HFFc6 (cell line): ENCODE data around the gene FOXD4. TPM values are rescaled to one million over a fixed set of nuclear protein-coding genes. Genes with fewer than 3 reads are reported as not detected.
"Not testable (repeated sequence)": the region's sequence is repeated elsewhere in the genome, so short reads cannot be mapped to it uniquely, and the experiment has no call there.

Experiments
- DNase-seq: peaks from one replicate; pipeline ENCODE4 v3.0.0-alpha.2; 2018
- H3K27ac Mint-ChIP-seq: 2 replicates; pipeline ENCODE4 v1.8.0; 2020; ENCODE audit warnings: mild to moderate bottlenecking, mixed read lengths
- H3K27me3 Mint-ChIP-seq: 2 replicates; pipeline ENCODE4 v1.8.0; 2021; ENCODE audit warnings: mild to moderate bottlenecking, moderate library complexity, mixed read lengths; ENCODE audit not compliant: insufficient read depth
- H3K36me3 Mint-ChIP-seq: 2 replicates; pipeline ENCODE4 v1.8.0; 2021; ENCODE audit warnings: low read depth, mixed read lengths
- H3K4me1 Mint-ChIP-seq: 2 replicates; pipeline ENCODE4 v1.8.0; 2020; ENCODE audit warnings: low read depth, mixed read lengths
- H3K4me3 Mint-ChIP-seq: 2 replicates; pipeline ENCODE4 v1.8.0; 2020; ENCODE audit warnings: mild to moderate bottlenecking, moderate library complexity, mixed read lengths
- H3K9me3 Mint-ChIP-seq: 2 replicates; pipeline ENCODE4 v1.8.0; 2020; ENCODE audit warnings: mild to moderate bottlenecking, mixed read lengths
- total RNA-seq, 6 experiments: library from RNA; stranded (reverse); fragmentation: NEBNext Ultra II Directional; extraction: Animal tissue kit (Norgen Biotek cat#: 25700); gene quantifications; 2 replicates in 1 of 6; 3 replicates in 5 of 6; pipeline ENCODE4 v1.2.3, GENCODE V29; 2021
- TF ChIP-seq, protein P1 (sequence below): fragments of 200-600 bp; sonication (generic); IDR thresholded peaks from 2 replicates; pipeline ENCODE4 v1.5.0; 2021; ENCODE audit warnings: antibody characterized with exemption, mild to moderate bottlenecking

Gene FOXD4
- total RNA-seq, 6 experiments from 2014 or later, result 0.34 to 1.1 (median 0.39) TPM

GRCh38 chr9:108742-109495 is 9.3 kb downstream of the FOXD4 start:
- not testable (repeated sequence) for H3K4me3 Mint-ChIP-seq, H3K4me1 Mint-ChIP-seq, H3K9me3 Mint-ChIP-seq, H3K36me3 Mint-ChIP-seq, DNase-seq, H3K27ac Mint-ChIP-seq
- H3K27me3 Mint-ChIP-seq, result peaks cover 13% of the 10 kb centered on the region

DNA sequence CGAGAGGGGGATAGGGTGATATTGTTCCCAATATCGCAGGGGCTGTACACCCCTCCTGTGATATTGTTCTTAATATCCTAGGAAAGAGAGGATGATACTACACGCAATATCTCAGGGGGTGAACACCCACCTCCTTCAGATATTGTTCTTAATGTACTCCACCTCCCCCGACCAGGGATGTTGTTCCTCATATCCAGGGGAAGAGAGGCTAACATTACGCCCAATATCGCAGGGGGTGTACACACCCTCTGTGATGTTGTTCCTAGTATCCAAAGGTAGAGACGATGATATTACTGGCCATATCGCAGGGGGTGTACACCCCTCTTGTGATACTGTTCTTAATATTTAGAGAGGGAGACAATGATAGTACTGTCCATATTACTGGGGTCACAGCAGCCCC is 12.2 kb downstream of the FOXD4 start:
- not testable (repeated sequence) for H3K4me1 Mint-ChIP-seq, H3K36me3 Mint-ChIP-seq, H3K27me3 Mint-ChIP-seq, DNase-seq, H3K9me3 Mint-ChIP-seq, H3K27ac Mint-ChIP-seq, H3K4me3 Mint-ChIP-seq

DNA sequence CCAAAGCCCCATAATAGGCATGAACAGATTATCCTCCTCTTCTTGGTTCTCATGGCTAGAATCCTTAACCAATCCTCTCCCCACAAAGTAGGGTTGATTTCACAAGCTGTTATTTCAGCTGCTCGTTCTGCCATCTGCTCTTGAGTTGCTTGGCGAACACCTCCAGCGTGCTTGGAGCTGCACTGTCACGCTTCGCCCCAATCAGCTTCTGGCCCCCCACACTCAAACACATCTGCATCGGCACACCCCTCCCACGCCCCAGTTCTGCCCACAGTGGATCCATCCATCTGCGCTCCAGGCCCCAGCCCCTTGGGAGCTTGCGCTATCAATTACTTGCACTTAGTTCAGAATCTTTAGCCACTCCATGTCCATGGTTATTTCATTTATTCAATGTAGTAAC is 17.8 kb downstream of the FOXD4 start:
- not testable (repeated sequence) for DNase-seq, H3K9me3 Mint-ChIP-seq, H3K36me3 Mint-ChIP-seq, H3K4me1 Mint-ChIP-seq, H3K27me3 Mint-ChIP-seq, H3K4me3 Mint-ChIP-seq, H3K27ac Mint-ChIP-seq

DNA sequence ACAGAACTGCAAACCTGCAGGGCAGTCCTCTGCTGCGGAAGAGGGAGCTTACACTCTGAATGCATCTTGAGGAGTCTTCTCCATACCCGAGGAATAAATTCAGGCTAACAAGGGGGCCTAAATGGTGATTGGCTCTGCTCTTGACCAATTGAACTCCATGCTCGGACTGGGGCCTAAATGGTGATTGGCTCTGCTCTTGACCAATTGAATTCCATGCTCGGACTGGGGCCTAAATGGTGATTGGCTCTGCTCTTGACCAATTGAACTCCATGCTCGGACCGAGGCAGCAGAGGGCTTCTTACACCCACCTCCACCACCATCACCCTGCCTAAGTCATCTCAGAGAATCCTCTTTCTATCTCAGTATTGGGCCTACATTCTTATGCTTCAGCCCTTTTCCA is 18.4 kb downstream of the FOXD4 start:
- not testable (repeated sequence) for H3K4me3 Mint-ChIP-seq, DNase-seq, H3K36me3 Mint-ChIP-seq, H3K27ac Mint-ChIP-seq, H3K9me3 Mint-ChIP-seq, H3K27me3 Mint-ChIP-seq, H3K4me1 Mint-ChIP-seq

DNA sequence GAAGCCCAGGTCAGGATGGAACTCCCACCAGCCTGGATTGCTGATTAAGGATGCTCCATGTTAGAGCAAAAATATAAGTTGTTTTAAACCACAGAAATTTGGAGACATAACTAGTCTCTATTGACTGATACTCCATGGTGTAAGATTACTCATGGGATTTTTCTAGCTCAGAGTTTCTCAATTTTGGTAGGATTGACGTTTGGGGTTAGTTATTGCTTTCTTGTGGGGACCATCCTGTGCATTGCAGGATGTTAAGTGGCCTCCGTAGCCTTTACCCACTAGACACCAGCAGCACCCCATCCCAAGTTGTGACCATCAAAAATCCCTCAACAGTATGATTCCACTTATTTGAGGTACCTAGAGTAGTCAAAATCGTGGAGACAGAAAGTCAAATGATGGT is 19.4 kb downstream of the FOXD4 start:
- not testable (repeated sequence) for H3K27ac Mint-ChIP-seq, H3K9me3 Mint-ChIP-seq, H3K4me3 Mint-ChIP-seq, H3K27me3 Mint-ChIP-seq, H3K4me1 Mint-ChIP-seq, DNase-seq, H3K36me3 Mint-ChIP-seq

DNA sequence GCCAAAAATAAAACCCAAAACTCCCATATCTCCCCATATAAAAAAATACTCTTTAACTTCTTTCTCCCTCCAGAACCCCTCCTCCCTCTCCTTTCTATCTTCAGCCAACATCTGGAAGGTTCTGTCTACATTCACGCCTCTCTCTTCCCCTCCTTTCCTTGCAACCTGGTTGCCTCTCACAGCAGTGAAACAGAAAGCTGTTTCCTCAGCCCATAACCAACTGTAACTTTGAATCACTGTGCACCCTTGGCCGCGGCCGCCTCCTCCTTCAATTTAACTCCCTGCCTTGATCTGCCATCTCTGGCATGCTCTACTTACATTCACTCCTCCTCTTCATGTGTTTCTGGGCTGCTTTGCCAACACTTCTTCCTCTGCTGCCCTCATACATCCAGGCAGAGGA is 23.2 kb downstream of the FOXD4 start:
- H3K4me1 Mint-ChIP-seq, result peaks cover 11% of the 10 kb centered on the region
- not testable (repeated sequence) for H3K27ac Mint-ChIP-seq, H3K36me3 Mint-ChIP-seq, DNase-seq, H3K4me3 Mint-ChIP-seq, H3K9me3 Mint-ChIP-seq, H3K27me3 Mint-ChIP-seq

- H3K27ac Mint-ChIP-seq, H3K36me3 Mint-ChIP-seq, H3K9me3 Mint-ChIP-seq, H3K27me3 Mint-ChIP-seq, H3K4me3 Mint-ChIP-seq, DNase-seq: not testable (repeated sequence)
- peaks cover 11% of the 10 kb centered on the region for H3K4me1 Mint-ChIP-seq
Observed at GRCh38 chr9:94323-94722, 23.9 kb downstream of the FOXD4 start.

GRCh38 chr9:93909-94308 is 24.3 kb downstream of the FOXD4 start:
- H3K4me1 Mint-ChIP-seq, result peaks cover 11% of the 10 kb centered on the region
- not testable (repeated sequence) for H3K27me3 Mint-ChIP-seq, H3K27ac Mint-ChIP-seq, H3K36me3 Mint-ChIP-seq, H3K9me3 Mint-ChIP-seq, DNase-seq, H3K4me3 Mint-ChIP-seq

DNA sequence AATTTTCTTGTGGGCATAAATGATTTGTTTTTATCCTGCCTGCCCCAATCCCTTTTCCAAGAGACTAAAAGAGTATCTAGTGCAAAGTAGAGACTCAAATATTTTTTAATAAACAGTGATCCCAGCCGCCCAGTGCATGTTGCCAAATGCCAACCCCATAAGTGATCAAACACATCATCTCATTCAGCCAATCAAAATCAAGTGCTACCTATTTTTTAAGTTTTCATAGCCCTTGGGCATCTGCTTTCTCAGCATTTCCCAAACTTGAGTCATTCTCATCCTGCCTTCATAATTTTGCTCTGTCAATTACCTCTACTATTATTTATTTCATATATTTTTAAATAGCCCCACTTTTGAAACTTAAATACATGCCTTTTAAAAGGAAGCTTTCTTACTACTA is 27.4 kb downstream of the FOXD4 start:
- H3K27ac Mint-ChIP-seq, H3K9me3 Mint-ChIP-seq, H3K36me3 Mint-ChIP-seq, H3K4me3 Mint-ChIP-seq, H3K27me3 Mint-ChIP-seq: not testable (repeated sequence)
- DNase-seq, result peak; percentile 25
- H3K4me1 Mint-ChIP-seq, result peaks cover 22% of the 10 kb centered on the region

- H3K36me3 Mint-ChIP-seq, H3K27me3 Mint-ChIP-seq, H3K27ac Mint-ChIP-seq, DNase-seq, H3K9me3 Mint-ChIP-seq: not testable (repeated sequence)
- peak overlapping the region; percentile 57; the same call in 1 of the 2 replicates for H3K4me3 Mint-ChIP-seq
- TF ChIP-seq, protein P1, sequence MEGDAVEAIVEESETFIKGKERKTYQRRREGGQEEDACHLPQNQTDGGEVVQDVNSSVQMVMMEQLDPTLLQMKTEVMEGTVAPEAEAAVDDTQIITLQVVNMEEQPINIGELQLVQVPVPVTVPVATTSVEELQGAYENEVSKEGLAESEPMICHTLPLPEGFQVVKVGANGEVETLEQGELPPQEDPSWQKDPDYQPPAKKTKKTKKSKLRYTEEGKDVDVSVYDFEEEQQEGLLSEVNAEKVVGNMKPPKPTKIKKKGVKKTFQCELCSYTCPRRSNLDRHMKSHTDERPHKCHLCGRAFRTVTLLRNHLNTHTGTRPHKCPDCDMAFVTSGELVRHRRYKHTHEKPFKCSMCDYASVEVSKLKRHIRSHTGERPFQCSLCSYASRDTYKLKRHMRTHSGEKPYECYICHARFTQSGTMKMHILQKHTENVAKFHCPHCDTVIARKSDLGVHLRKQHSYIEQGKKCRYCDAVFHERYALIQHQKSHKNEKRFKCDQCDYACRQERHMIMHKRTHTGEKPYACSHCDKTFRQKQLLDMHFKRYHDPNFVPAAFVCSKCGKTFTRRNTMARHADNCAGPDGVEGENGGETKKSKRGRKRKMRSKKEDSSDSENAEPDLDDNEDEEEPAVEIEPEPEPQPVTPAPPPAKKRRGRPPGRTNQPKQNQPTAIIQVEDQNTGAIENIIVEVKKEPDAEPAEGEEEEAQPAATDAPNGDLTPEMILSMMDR, result peak; percentile 40
- H3K4me1 Mint-ChIP-seq, result peaks cover 17% of the 10 kb centered on the region
Observed at GRCh38 chr9:88396-89037, 29.7 kb downstream of the FOXD4 start.

DNA sequence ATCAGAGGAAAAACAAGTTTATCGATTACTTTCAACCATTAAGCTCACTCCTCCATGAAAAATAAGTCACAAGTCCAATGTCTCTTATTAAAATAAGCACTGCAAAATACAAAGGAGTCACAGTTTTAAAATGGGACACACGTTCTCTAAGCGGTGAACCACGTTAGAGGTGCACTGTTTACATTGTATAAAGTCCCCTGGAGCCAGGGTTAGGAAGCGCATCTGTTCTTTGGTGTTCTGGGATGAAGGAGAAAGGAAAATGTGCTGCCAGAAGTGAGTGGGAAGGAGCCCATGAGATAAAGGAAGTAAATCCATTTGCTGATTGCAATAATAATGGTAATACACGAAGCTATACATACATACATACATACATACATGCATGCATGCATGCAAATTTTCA is 30.4 kb downstream of the FOXD4 start:
- H3K36me3 Mint-ChIP-seq, DNase-seq, H3K9me3 Mint-ChIP-seq, H3K4me3 Mint-ChIP-seq, H3K27me3 Mint-ChIP-seq, H3K27ac Mint-ChIP-seq: not testable (repeated sequence)
- peaks cover 17% of the 10 kb centered on the region for H3K4me1 Mint-ChIP-seq

GRCh38 chr9:87105-87504 is 31.1 kb downstream of the FOXD4 start:
- not testable (repeated sequence) for DNase-seq, H3K27ac Mint-ChIP-seq, H3K27me3 Mint-ChIP-seq, H3K4me3 Mint-ChIP-seq, H3K36me3 Mint-ChIP-seq, H3K9me3 Mint-ChIP-seq
- peaks cover 17% of the 10 kb centered on the region for H3K4me1 Mint-ChIP-seq

DNA sequence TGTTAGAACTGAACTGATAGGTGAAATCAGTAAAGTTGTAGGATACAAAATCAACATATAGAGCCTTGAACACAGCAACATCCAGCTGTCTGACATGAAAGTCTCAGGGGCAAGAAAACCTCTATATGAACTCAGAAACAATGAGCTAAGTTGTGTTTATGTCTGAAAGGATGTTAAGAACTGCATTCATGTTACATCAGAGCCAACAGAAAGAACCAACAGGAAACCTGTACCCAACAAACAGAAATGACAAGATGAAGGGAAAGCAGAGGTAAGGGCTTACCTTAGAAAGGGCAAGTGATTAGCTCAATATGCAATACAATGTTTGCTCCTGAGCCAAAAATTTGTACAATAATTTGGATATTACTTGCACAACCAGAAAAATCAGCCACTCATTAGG is 31.5 kb downstream of the FOXD4 start:
- not testable (repeated sequence) for H3K36me3 Mint-ChIP-seq, H3K9me3 Mint-ChIP-seq, DNase-seq, H3K27me3 Mint-ChIP-seq, H3K4me3 Mint-ChIP-seq, H3K27ac Mint-ChIP-seq
- peaks cover 17% of the 10 kb centered on the region for H3K4me1 Mint-ChIP-seq
